Heart right ventricle (tissue), 16 donors: Measurements from ENCODE around the gene CPSF7. TPM values are rescaled to one million over a fixed set of nuclear protein-coding genes. Genes with fewer than 3 reads are reported as not detected.
A peak's percentile ranks its signal among the peaks of the same experiment; 100 is the strongest.

Experiments used
- ATAC-seq, 8 donors: fragments of 200-7000 bp; cut with Tn5 transposase; one replicate each; pipeline ENCODE4 v1.9.1; 2020; ENCODE audit warnings: mild to moderate bottlenecking in 8 of 8, moderate library complexity in 8 of 8, moderate number of reproducible peaks in 1 of 8
- DNase-seq, 2 donors: peaks; one replicate each; pipeline ENCODE4 v3.0.0-alpha.2; 2020
- H3K27ac ChIP-seq, 10 donors: fragments of 200-600 bp; sonication (generic) in 2 of 10; one replicate each; pipeline versions ENCODE4 v1.5.0 to v1.8.0; 2020 to 2022; ENCODE audit warnings: mild to moderate bottlenecking in 3 of 10
- H3K27me3 ChIP-seq, 7 donors: fragments of 200-600 bp; one replicate each; pipeline ENCODE4 v1.8.0; 2021 to 2022; ENCODE audit warnings: mild to moderate bottlenecking in 2 of 7
- H3K36me3 ChIP-seq, 9 donors: fragments of 200-600 bp; sonication (generic) in 1 of 9; one replicate each; pipeline versions ENCODE4 v1.5.0 to v1.8.0; 2020 to 2022; ENCODE audit warnings: mild to moderate bottlenecking in 2 of 9
- H3K4me1 ChIP-seq, 9 donors: fragments of 200-600 bp; sonication (generic) in 1 of 9; one replicate each; pipeline versions ENCODE4 v1.5.0 to v1.8.0; 2020 to 2022; ENCODE audit warnings: mild to moderate bottlenecking in 4 of 9
- H3K4me3 ChIP-seq, 10 donors: fragments of 200-600 bp; sonication (generic) in 2 of 10; one replicate each; pipeline versions ENCODE4 v1.5.0 to v1.8.0; 2020 to 2022; ENCODE audit warnings: mild to moderate bottlenecking in 7 of 10, moderate library complexity in 2 of 10
- H3K9me3 ChIP-seq, 11 donors: fragments of 200-600 bp in 10 of 11; sonication (generic) in 2 of 11; one replicate each; pipeline versions ENCODE4 v1.5.0 to v1.8.0; 2013 to 2022; ENCODE audit warnings: mild to moderate bottlenecking in 2 of 11, control low read depth in 1 of 11, moderate library complexity in 1 of 11
- CTCF ChIP-seq, 9 donors: fragments of 200-600 bp; sonication (generic) in 2 of 9; IDR thresholded peaks; one replicate each; pipeline versions ENCODE4 v1.5.0 to v1.8.0; 2021 to 2022; ENCODE audit warnings: antibody characterized with exemption in 9 of 9, mild to moderate bottlenecking in 5 of 9, moderate library complexity in 1 of 9
- WGBS, 2 donors: extraction: QIAGEN DNeasy Blood & Tissue Kit; methylation state at CpG; one replicate each; pipeline ENCODE4 v1.1.7; 2013; ENCODE audit warnings: inconsistent platforms in 1 of 2; 5-methylcytosine and 5-hydroxymethylcytosine counted together
- intact Hi-C, 10 donors: fragments of 100-400 bp; cut with DNase I; formaldehyde crosslinking; loops; one replicate each; pipeline versions ENCODE4 v1.11.1 to v1.14.2; 2022
- polyA plus RNA-seq, 2 donors: library from polyadenylated mRNA; stranded (reverse); fragments of 200-250 nt; gene quantifications; one replicate each; pipeline ENCODE4 v1.2.3, GENCODE V29; 2013
- total RNA-seq, 10 donors: library from RNA; stranded (reverse); fragmentation: NEBNext Ultra II Directional in 3 of 10; extraction: Animal tissue kit (Norgen Biotek cat#: 25700) in 3 of 10; gene quantifications; one replicate each; pipeline versions ENCODE4 v1.2.1 to v1.2.4, GENCODE V29; 2021 to 2023
- donor health status: Arrhythmogenic right ventricular cardiomyopathy.
- donor health status: ischemic (EF 13 %, LVEDD 7.1; RV severe dilation, severe dysfunction).
- donor health status: healthy with polysubstance abuse.
- donor health status: DM: no; HTN: yes; CAD: no.
- donor health status: DM: no; HTN: no; CAD: no.
- donor health status: ischemic (EF 25% LVEDD 6.9; RV normal size, moderate dysfunction).
- donor health status: ischemic (EF 25% LVEDD 5.7; RV mildly dilated, moderate dysfunction).
- donor health status: healthy.
- donor health status: DM: yes; HTN: yes; CAD: no.
- donor health status: Ischemic cardiomyopathy.
- donor health status: ischemic (EF 35%, LVEDD 5.7; RV mildly dilated, moderate dysfunction).
- donor health status: nonischemic (EF 11% LVEDD 7.7; RV severe dilation, severe dysfunction).
- donor health status: DM: yes; HTN: yes; CAD: no.
- donor health status: PGD.
- donor health status: ischemic (EF 29% LVEDD 5.4; RV normal size, mild dysfunction).
- donor health status: nonischemic (EF 23%, LVEDD 6.1; RV moderate dilation, normal function).

CPSF7 gene
- total and polyA plus RNA-seq, 12 donors: 22.3 to 51.8 (median 43.3) TPM

GRCh38 chr11:61372659-61373420 lies 56.9 kb downstream of the CPSF7 start:
- ATAC-seq (no peak), DNase-seq (no peak)
- 87 to 90% methylated on average over 8 of the region's 8 CpGs for WGBS, 2 donors
- intact Hi-C loops: no loop called here
- no peak for TF ChIP-seq CTCF (IDR thresholded peaks at IDR 0.05)
- no peaks in the 10 kb centered on the region for H3K9me3 ChIP-seq
- peaks cover 0 to 12% (median 0%) of the 10 kb centered on the region in 9 donors for H3K4me1 ChIP-seq
- H3K36me3 ChIP-seq: peaks cover 0 to 72% (median 9%) of the 10 kb centered on the region in 9 donors
- H3K27me3 ChIP-seq: no peaks in the 10 kb centered on the region
- H3K4me3 ChIP-seq: no peak overlapping the region
- H3K27ac ChIP-seq: no peak overlapping the region

- no peak for TF ChIP-seq CTCF (IDR thresholded peaks at IDR 0.05)
- peaks cover 0 to 80% (median 31%) of the 10 kb centered on the region in 9 donors for H3K36me3 ChIP-seq
- peaks cover 0 to 12% (median 0%) of the 10 kb centered on the region in 9 donors for H3K4me1 ChIP-seq
- 93 to 95% methylated on average over 8 of the region's 8 CpGs for WGBS, 2 donors
- no peak overlapping the region for H3K4me3 ChIP-seq
- no peaks in the 10 kb centered on the region for H3K27me3 ChIP-seq
- no peak for ATAC-seq
- intact Hi-C loops: no loop called here
- H3K27ac ChIP-seq: peak overlapping the region in 3 of 10 donors; percentile 27 to 49 (median 37)
- DNase-seq: no peak
- no peaks in the 10 kb centered on the region for H3K9me3 ChIP-seq
Measured at GRCh38 chr11:61370349-61371005, 59.3 kb downstream of the CPSF7 start.

DNA sequence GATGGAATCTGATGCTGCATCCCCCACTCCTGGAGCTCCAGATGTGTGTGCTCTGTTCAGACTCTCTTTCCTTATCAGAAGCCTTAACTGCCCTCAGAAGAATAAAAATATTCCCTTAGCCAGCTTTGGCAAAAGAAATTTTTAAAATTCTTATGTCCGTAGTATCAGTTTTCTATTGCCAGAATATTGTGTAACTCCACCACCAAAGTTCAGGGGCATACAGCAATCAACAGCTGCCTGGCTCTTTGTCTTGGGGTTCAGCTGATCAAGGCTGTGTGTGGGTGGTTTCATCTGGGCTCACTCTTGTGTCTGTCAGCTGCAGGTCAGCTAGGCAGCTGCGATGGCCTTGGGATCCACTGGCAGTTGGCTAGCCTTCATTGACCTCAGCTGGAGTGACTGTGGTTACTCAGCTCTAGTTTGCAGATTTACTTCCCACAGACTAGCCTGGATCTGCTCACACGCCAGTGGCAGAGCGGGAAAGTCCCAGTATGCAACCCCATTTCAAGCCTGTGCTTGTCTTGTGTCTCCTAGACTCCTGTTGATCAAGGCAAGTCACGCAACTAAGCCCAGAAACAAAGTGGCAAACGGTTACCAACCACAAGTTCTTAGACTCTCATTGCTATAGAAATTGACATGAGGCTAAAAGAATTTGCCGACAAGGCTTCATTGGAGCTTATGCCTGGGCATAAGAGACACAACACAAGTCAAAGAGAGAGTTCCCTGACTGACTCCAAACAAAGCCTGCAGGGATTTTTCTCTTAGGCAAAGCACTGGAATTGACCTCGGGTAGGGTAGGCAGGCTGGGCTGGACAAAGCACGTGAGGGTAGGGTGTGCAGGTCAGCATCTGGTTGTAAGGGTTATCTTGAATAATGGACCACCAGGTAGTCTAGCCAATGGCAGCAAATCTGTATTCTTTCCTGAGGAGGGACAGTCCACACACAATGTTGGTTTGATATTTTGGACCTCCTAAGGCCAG lies 60.1 kb downstream of the CPSF7 start:
- Histone ChIP-seq H3K36me3 (peaks cover 0 to 81% (median 40%) of the 10 kb centered on the region in 9 donors), H3K9me3 (no peaks in the 10 kb centered on the region), H3K4me1 (peaks cover 0 to 12% (median 0%) of the 10 kb centered on the region in 9 donors), H3K4me3 (no peak overlapping the region), H3K27ac (peak overlapping the region in 3 of 10 donors; percentile 27 to 49 (median 37)), H3K27me3 (no peaks in the 10 kb centered on the region)
- intact Hi-C loops: loop anchor here in 1 of 10 donors (5.0 kb wide), 1 partner anchor 37 kb away; the partner anchor contains the start of genes DDB1 and TKFC
- ATAC-seq (peak; percentile 68 to 93 (median 81)), DNase-seq (peak; percentile 39 to 44)
- TF ChIP-seq CTCF (IDR thresholded peaks at IDR 0.05): no peak
- 82 to 89% methylated on average over 9 of the region's 9 CpGs for WGBS, 2 donors
